IMR-90 (cell line): ENCODE measurements around the gene GUCA1C. TPM values are rescaled to one million over a fixed set of nuclear protein-coding genes. Genes with fewer than 3 reads are reported as not detected.

Experiments
- ATAC-seq: fragments of 200-7000 bp; cut with Tn5 transposase; 2 replicates; pipeline ENCODE4 v1.9.1; 2020; ENCODE audit warnings: low read depth, mild to moderate bottlenecking, moderate library complexity
- BruUV-seq: library from RNA; stranded (reverse); fragments of 400-500 nt; replicated peaks from 2 replicates; lab custom pipeline; 2021; lab: Mats Ljungman, UMichigan
- CTCF ChIA-PET: fragments of 300-600 bp; formaldehyde crosslinking; extraction: SDS; loops from one replicate; lab custom pipeline; 2021; ENCODE audit warnings: antibody characterized with exemption; lab: Yijun Ruan, JAX
- POLR2A ChIA-PET: fragments of 300-600 bp; sonication (Branson Sonifier 250); formaldehyde crosslinking; loops from one replicate; lab custom pipeline; 2022; ENCODE audit warnings: antibody characterized with exemption; ENCODE audit not compliant: unreplicated experiment; lab: Charles Lee
- DNase-seq: peaks from one replicate; pipeline ENCODE4 v3.0.0; 2013
- H2AFZ ChIP-seq: replicated peaks from 2 replicates; pipeline ENCODE3; 2013; ENCODE audit warnings: low read length, mild to moderate bottlenecking; ENCODE audit not compliant: poor library complexity
- H2AK5ac ChIP-seq: 2 replicates; pipeline ENCODE4 v1.6.1; 2013; ENCODE audit warnings: low read depth, low read length, inconsistent platforms
- H2AK9ac ChIP-seq: replicated peaks from 2 replicates; pipeline ENCODE3; 2013; ENCODE audit warnings: mild to moderate bottlenecking, low read depth, low read length, moderate library complexity; ENCODE audit not compliant: poor library complexity
- H2BK120ac ChIP-seq: 2 replicates; pipeline ENCODE4 v1.6.1; 2013; ENCODE audit warnings: low read depth, low read length, inconsistent platforms
- H2BK15ac ChIP-seq: 3 replicates; pipeline ENCODE4 v1.6.1; 2013; ENCODE audit warnings: low read depth, low read length, inconsistent platforms
- H2BK20ac ChIP-seq: 2 replicates; pipeline ENCODE4 v1.6.1; 2013; ENCODE audit warnings: low read depth, mild to moderate bottlenecking, inconsistent platforms, low read length, moderate library complexity
- H2BK5ac ChIP-seq: 2 replicates; pipeline ENCODE4 v1.6.1; 2013; ENCODE audit warnings: mild to moderate bottlenecking, low read depth, low read length, inconsistent platforms; ENCODE audit not compliant: poor library complexity, severe bottlenecking
- H3K14ac ChIP-seq: replicated peaks from 2 replicates; pipeline ENCODE4 v1.6.1; 2013; ENCODE audit warnings: low read depth, low read length, inconsistent platforms
- H3K18ac ChIP-seq: 2 replicates; pipeline ENCODE4 v1.6.1; 2013; ENCODE audit warnings: low read depth, low read length, control low read depth
- H3K23ac ChIP-seq: 2 replicates; pipeline ENCODE4 v1.6.1; 2013; ENCODE audit warnings: low read depth, low read length, inconsistent platforms
- H3K27ac ChIP-seq: 2 replicates; pipeline ENCODE4 v1.5.1; 2013; ENCODE audit warnings: mild to moderate bottlenecking, control low read depth, low read length; ENCODE audit not compliant: insufficient read depth
- H3K27me3 ChIP-seq: 2 replicates; pipeline ENCODE4 v1.6.1; 2013; ENCODE audit warnings: low read length; ENCODE audit not compliant: control insufficient read depth, insufficient read depth
- H3K36me3 ChIP-seq: 2 replicates; pipeline ENCODE4 v1.6.1; 2013; ENCODE audit warnings: low read length, mixed read lengths; ENCODE audit not compliant: control insufficient read depth, insufficient read depth
- H3K4ac ChIP-seq: 2 replicates; pipeline ENCODE4 v1.6.1; 2013; ENCODE audit warnings: low read depth, low read length, inconsistent platforms
- H3K4me1 ChIP-seq: 2 replicates; pipeline ENCODE4 v1.6.1; 2013; ENCODE audit warnings: low read length, mixed read lengths; ENCODE audit not compliant: control insufficient read depth, insufficient read depth
- H3K4me2 ChIP-seq: 2 replicates; pipeline ENCODE4 v1.6.1; 2013; ENCODE audit warnings: low read depth, mild to moderate bottlenecking, control low read depth, low read length, moderate library complexity
- H3K4me3 ChIP-seq: 2 replicates; pipeline ENCODE4 v1.5.1; 2013; ENCODE audit warnings: low read depth, mild to moderate bottlenecking, control low read depth, low read length, moderate library complexity; ENCODE audit not compliant: insufficient read depth
- H3K56ac ChIP-seq: 2 replicates; pipeline ENCODE4 v1.6.1; 2013; ENCODE audit warnings: low read length, inconsistent platforms; ENCODE audit not compliant: insufficient read depth; ENCODE audit errors: extremely low read depth
- H3K79me1 ChIP-seq, 2 experiments: 2 replicates each; pipeline ENCODE4 v1.6.1; 2013; ENCODE audit warnings: low read length in 2 of 2, inconsistent platforms in 1 of 2, low read depth in 1 of 2
- H3K9ac ChIP-seq: 2 replicates; pipeline ENCODE4 v1.6.1; 2013; ENCODE audit warnings: low read depth, low read length, control low read depth
- H3K9me1 ChIP-seq: 2 replicates; pipeline ENCODE4 v1.6.1; 2013; ENCODE audit warnings: low read length, inconsistent platforms; ENCODE audit not compliant: insufficient read depth
- H3K9me3 ChIP-seq: 2 replicates; pipeline ENCODE4 v1.6.1; 2013; ENCODE audit warnings: low read length; ENCODE audit not compliant: control insufficient read depth, insufficient read depth
- H4K20me1 ChIP-seq: 2 replicates; pipeline ENCODE4 v1.6.1; 2013; ENCODE audit warnings: low read length, inconsistent platforms; ENCODE audit not compliant: insufficient read depth
- H4K5ac ChIP-seq: 2 replicates; pipeline ENCODE4 v1.6.1; 2013; ENCODE audit warnings: mild to moderate bottlenecking, low read depth, low read length, control low read depth
- H4K8ac ChIP-seq, 2 experiments: 2 replicates each; pipeline ENCODE4 v1.6.1; 2013; ENCODE audit warnings: low read depth in 2 of 2, low read length in 2 of 2, control low read depth in 1 of 2, inconsistent platforms in 1 of 2
- H4K91ac ChIP-seq: 2 replicates; pipeline ENCODE4 v1.6.1; 2013; ENCODE audit warnings: low read depth, low read length, inconsistent platforms; ENCODE audit not compliant: insufficient read depth
- FOS ChIP-seq: fragments of 150-350 bp; IDR thresholded peaks from 2 replicates; pipeline ENCODE4 v1.6.1; 2016; ENCODE audit warnings: low read depth, low read length
- NFE2L2 ChIP-seq: fragments of 150-350 bp; IDR thresholded peaks from 2 replicates; pipeline ENCODE4 v1.6.1; 2016; ENCODE audit warnings: low read depth, mild to moderate bottlenecking, low read length
- WGBS, 2 experiments: methylation state at CpG; one replicate each; pipeline versions ENCODE4 v1.1.5 to v1.1.7; 2013; ENCODE audit warnings: missing lambda C conversion rate in 2 of 2; ENCODE audit not compliant: insufficient read length in 1 of 2; ENCODE audit errors: extremely low coverage in 2 of 2; 5-methylcytosine and 5-hydroxymethylcytosine counted together
- dilution Hi-C: fragments of 300-500 bp; cut with HindIII; formaldehyde crosslinking; loops from one replicate; pipeline ENCODE4 v1.14.3; 2018; ENCODE audit warnings: low sequenced_read_pairs; ENCODE audit not compliant: unreplicated experiment
- in situ Hi-C: fragments of 300-500 bp; cut with MboI; formaldehyde crosslinking; loops from 3 replicates; pipeline ENCODE4 v1.14.3; 2019; ENCODE audit warnings: low sequenced_read_pairs, inconsistent platforms, mixed read lengths
- intact Hi-C: fragments of 100-400 bp; cut with micrococcal nuclease; formaldehyde crosslinking; loops from 2 replicates; pipeline ENCODE4 v1.10.0; 2022
- polyA plus RNA-seq, 3 experiments: library from polyadenylated mRNA; depleted of rRNA; stranded (reverse); fragments of >200 nt; gene quantifications; 2 replicates each; pipeline ENCODE4 v1.2.3, GENCODE V29; 2012; ENCODE audit warnings: low replicate concordance in 1 of 3
- total RNA-seq: library from RNA; depleted of rRNA; stranded (reverse); fragments of >200 nt; gene quantifications from 2 replicates; pipeline ENCODE4 v1.2.3, GENCODE V29; 2012

GUCA1C gene
- total and polyA plus RNA-seq, 2 of the 4 experiments (the other 2 are of a cell fraction), result not detected

DNA sequence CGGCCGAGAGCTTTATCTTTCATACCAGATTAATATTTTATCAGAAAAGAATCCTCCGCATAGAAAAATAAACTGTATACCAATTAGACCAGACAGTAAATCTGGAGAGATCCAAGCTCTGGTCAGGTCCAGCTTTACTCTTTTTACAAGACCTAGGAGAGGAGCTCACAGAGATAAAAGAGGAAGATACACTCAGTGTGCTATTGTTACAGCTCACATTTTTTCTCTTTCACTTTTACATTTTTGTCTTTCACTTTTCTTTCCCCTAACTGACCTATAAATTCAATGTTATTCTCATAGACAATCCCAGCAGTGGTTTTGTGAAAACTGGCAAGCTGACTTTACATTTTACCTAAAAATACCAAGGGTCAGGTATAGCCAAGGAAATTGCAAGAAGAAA lies 55.8 kb downstream of the GUCA1C start:
- TF ChIP-seq NFE2L2 (no peak), FOS (no peak)
- BruUV-seq, result no TSS peak
- Histone ChIP-seq H4K8ac (no peak overlapping the region), H2AK5ac (no peak overlapping the region), H3K4me2 (no peak overlapping the region), H3K27ac (no peak overlapping the region), H2AK9ac (no peak overlapping the region), H2BK15ac (no peak overlapping the region), H2BK20ac (no peak overlapping the region), H3K56ac (no peak overlapping the region), H2BK5ac (no peak overlapping the region), H3K9ac (no peak overlapping the region), H3K27me3 (no peaks in the 10 kb centered on the region), H3K18ac (no peak overlapping the region), H3K14ac (no peak overlapping the region), H3K9me1 (no peaks in the 10 kb centered on the region), H3K9me3 (no peaks in the 10 kb centered on the region), H3K79me1 (no peaks in the 10 kb centered on the region), H4K20me1 (no peaks in the 10 kb centered on the region), H3K4me1 (no peaks in the 10 kb centered on the region), H3K36me3 (no peaks in the 10 kb centered on the region), H3K4ac (no peak overlapping the region), H2AFZ (no peak overlapping the region), H3K23ac (no peak overlapping the region), H4K5ac (no peak overlapping the region), H3K4me3 (no peak overlapping the region), H4K91ac (no peak overlapping the region), H2BK120ac (no peak overlapping the region)
- POLR2A ChIA-PET, result no interaction called here
- CTCF ChIA-PET, result interaction anchor here (1.7 kb wide), 1 partner anchor 17 kb away, joined by 5 read pairs; no protein-coding TSS in a partner anchor
- in situ Hi-C loops (loop anchor here (25.0 kb wide), 1 partner anchor 111 kb away; no protein-coding TSS in a partner anchor), dilution Hi-C loops (no loop called here), intact Hi-C loops (no loop called here)
- WGBS, 2 experiments, result no CpG with 5 or more reads among the region's 3 CpGs
- DNase-seq (no peak), ATAC-seq (no peak)
